AG09309 (cell line): ENCODE results near the gene MICAL3.

Experiments used
- DNase-seq: peaks from one replicate; pipeline ENCODE4 v3.0.0-alpha.2; 2010; ENCODE audit warnings: low read depth
- H3K4me3 ChIP-seq: 2 replicates; pipeline ENCODE4 v1.5.1; 2011; ENCODE audit warnings: mild to moderate bottlenecking, low read depth, low read length, moderate library complexity; ENCODE audit not compliant: control insufficient read depth
- CTCF ChIP-seq: IDR thresholded peaks from 2 replicates; pipeline ENCODE4 v1.5.1; 2011; ENCODE audit warnings: mild to moderate bottlenecking, low read depth, low read length, inconsistent platforms; ENCODE audit not compliant: insufficient read depth, control insufficient read depth; ENCODE audit errors: missing control alignments

Gene MICAL3

GRCh38 chr22:17965538-17966402 is 58.6 kb downstream of the MICAL3 start:
- DNase-seq, result no peak
- H3K4me3 ChIP-seq, result no peak overlapping the region
- TF ChIP-seq CTCF, result no peak

DNA sequence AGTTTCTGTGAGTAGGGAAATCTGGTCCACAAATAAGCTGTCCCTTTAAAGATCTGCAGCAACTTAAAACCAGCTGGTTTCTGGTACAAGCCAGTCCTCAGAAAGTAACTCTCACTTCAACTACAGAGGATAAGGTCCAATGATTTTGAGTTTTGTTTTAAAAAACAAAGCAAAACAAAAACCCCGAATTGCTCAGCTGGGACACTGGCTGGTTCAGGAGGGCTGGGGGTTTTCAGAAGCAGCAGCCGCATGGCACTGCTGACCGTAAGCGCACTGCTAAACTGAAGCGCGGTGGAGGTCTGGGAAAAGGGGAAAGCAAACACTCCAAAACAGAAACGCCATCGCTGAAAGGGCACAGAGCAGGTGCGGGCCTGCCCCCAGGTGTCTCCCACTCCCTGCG is 59.7 kb downstream of the MICAL3 start:
- no peak for DNase-seq
- no peak overlapping the region for H3K4me3 ChIP-seq
- no peak for TF ChIP-seq CTCF

GRCh38 chr22:17964156-17964555 is 60.2 kb downstream of the MICAL3 start:
- no peak overlapping the region for H3K4me3 ChIP-seq
- DNase-seq, result no peak
- TF ChIP-seq CTCF, result no peak

DNA sequence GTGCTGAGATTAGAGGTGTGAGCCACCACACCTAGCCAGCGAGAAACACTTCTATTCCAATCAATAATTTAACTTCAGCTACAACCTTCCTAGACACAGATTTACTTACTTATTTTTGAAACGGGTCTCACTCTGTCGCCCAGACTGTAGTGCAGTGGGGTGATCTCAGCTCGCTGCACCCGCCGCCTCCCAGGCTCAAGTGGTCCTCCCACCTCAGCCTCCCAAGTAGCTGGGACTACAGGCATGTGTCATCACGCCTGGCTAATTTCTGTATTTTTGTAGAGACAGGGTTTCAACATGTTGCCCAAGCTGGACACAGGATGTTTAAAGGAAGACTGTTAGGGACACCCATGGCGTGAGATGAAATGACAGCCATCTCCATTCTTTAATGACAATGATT is 61.3 kb downstream of the MICAL3 start:
- TF ChIP-seq CTCF, result no peak
- DNase-seq, result no peak
- H3K4me3 ChIP-seq, result no peak overlapping the region

GRCh38 chr22:17962168-17962567 is 62.2 kb downstream of the MICAL3 start:
- no peak for DNase-seq
- no peak overlapping the region for H3K4me3 ChIP-seq
- TF ChIP-seq CTCF, result no peak

DNA sequence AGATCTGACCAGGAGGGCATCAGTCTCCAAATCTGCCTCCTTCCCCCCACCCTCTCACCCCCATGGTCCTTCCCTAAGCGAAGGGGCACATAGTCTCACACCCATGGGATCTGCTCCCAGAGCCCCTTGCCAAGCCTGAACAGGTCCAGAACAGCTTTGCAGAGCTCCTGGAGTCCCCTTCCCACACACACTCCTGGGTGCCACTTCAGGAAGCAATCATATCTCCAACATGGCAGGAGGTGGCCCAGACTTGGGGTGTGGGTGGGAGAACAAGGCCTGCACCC is 63.0 kb downstream of the MICAL3 start:
- no peak for TF ChIP-seq CTCF

More for the DNA sequence above, 63.0 kb downstream of the MICAL3 start:
- no peak for DNase-seq
- no peak overlapping the region for H3K4me3 ChIP-seq
